Activated CD8-positive, alpha-beta memory T cell treated with anti-CD3 and anti-CD28 coated beads, Interleukin-2, amount 50 U/mL, for 48 hours (primary cell): ENCODE data around the gene RRN3.
"Not testable (repeated sequence)": the region's sequence is repeated elsewhere in the genome, so short reads cannot be mapped to it uniquely, and the experiment has no call there.

Experiments
- DNase-seq: peaks from one replicate; pipeline ENCODE4 v3.0.0-alpha.2; 2020

The RRN3 gene

DNA sequence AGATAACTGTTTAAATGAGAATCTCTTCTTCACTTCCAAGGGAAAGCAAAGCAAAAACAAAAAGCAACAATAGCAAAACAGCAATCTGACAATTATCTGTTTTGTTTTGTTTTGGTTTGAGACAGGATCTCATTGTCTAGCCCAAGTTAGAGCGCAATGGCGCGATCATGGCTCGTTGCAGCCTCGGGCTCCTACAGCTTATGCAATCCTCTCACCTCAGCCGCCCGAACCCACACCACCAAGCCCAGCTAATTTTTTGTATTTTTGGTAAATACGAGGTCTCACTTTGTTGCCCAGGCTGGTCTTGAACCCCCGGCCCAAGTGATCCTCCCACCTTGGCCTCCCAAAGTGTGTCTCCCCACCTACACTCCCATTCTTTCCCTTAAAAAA, 2.5 kb upstream of the RRN3 start:
- DNase-seq, result not testable (repeated sequence)

- not testable (repeated sequence) for DNase-seq
Measured at GRCh38 chr16:15093571-15093954, 509 bp downstream of the RRN3 start.

DNA sequence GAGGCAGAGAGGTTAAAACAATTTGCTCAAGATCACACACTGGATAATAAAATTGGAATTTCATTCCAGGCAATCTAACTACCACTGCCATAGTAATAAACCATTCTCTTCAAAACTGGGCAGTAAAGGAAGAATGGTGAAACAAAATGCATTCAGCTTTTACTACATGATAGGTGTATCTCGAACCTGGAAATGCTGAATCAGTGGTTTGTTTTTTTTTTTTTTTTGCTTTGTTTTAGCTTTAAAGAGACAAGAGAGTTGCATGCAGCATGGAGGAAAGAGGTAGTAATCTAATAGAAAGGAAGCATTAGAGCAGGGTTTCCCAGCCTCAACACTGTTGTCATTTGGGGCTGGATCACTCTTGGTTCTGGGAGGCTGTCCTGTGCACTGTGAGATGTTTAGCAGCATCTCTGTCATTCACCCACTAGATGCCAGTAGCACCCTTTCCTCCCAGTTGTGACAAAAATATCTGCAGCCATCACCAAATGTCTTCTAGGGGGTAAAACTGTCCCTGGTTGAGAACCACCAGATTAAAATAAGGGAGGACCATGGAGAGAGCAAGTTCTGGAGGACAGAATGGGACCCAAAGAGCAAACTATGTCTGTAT, 3.3 kb downstream of the RRN3 start:
- not testable (repeated sequence) for DNase-seq

DNA sequence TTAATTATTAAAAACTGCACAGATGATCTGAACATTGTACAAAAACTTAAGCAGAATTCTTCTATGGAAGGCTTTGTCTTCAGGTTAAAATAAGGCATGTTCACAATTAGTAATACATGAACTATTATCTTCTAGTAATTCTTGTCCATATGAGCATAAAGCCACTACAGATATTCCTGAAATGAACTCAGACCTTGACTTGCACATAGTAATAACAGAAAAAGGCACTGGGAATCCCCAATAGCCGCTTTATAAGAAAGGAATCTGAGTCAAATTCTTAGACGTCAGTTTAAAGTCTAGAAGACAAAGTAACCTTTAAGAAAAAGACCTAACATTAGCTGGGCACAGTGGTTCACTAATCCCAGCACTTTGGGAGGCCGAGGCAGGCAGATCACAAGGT, 11.3 kb downstream of the RRN3 start:
- not testable (repeated sequence) for DNase-seq

- DNase-seq, result not testable (repeated sequence)
Measured at GRCh38 chr16:15080883-15081282, 13.2 kb downstream of the RRN3 start.

GRCh38 chr16:15076161-15076560, 17.9 kb downstream of the RRN3 start:
- not testable (repeated sequence) for DNase-seq

DNA sequence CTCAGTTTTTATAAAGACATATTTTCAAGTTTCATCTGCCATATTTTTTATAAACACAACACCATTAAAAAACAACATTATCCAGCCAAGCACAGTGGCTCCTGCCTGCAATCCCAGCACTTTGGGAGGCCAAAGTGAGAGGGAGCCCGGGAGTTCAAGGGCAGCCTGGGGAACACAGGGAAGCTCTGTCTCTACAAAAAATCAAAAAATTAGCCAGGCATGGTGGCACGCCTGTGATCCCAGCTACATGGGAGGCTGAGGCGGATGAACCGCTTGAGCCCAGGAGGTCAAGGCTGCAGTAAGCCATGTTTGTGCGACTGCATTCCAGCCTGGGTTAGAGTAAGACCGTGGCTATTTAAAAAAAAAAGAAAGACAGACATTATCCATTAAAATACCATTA, 21.0 kb downstream of the RRN3 start:
- no peak for DNase-seq

DNA sequence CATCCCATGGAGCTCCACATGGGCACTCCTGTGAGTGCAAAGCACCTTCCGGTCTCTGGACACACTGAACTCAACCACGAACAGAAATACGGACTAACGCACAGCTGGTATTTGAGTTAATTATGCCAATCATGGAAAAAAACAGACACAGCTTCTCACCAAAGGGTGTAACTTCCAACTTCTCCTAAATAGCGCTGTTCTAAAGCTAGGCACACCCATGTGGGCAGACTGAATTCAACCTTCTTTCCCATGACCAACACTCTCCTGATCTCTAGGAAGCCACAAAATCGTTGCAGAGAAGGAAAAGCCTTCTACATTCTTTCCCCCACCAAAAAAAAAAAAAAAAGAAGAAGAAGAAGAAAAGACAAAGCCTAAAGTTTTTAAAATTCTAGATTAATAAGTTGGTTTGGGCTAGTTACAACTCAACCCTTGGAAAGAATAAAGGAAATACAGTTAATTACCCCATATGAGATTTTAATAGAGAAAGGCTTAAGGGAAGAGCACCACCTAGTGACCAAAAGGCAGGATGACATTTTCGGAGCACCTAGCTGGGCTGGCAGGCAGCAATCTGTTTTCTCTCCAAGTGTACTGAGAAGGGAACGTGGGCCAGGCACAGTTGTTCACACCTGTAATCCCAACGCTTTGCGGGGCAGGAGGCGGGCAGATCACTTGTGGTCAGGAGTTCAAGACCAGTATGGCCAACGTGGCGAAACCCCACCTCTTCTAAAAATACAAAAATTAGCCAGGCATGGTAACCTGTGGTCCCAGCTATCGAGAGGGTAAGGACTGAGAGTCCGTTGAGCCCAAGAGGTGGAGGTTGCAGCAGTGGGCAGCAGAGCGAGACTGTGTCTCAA, 21.9 kb downstream of the RRN3 start:
- not testable (repeated sequence) for DNase-seq

- not testable (repeated sequence) for DNase-seq
Measured at GRCh38 chr16:15071013-15071412, 23.1 kb downstream of the RRN3 start.

DNA sequence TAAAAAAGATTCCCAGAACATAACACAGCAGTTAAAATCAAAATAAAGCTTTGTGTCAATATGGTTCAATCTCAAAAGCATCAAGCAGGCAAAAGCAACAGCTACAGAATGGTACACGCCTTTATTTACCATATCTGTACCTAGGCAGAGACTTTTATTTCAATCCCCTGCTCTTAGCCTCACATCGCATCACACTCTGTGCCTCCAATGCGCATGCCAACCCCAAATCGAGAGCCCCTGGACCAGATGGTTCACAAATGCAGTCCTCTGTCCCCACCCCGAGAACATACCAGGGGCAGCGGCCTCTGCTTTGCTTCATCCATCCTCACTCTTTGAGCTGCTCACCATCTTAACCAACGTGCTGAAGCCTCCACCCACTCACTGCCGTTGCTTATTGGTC, 27.4 kb downstream of the RRN3 start:
- not testable (repeated sequence) for DNase-seq

- not testable (repeated sequence) for DNase-seq
Measured at GRCh38 chr16:15065961-15066360, 28.1 kb downstream of the RRN3 start.

GRCh38 chr16:15062085-15062810, 31.8 kb downstream of the RRN3 start:
- DNase-seq, result not testable (repeated sequence)

GRCh38 chr16:15059324-15059723, 34.7 kb downstream of the RRN3 start:
- no peak for DNase-seq

DNA sequence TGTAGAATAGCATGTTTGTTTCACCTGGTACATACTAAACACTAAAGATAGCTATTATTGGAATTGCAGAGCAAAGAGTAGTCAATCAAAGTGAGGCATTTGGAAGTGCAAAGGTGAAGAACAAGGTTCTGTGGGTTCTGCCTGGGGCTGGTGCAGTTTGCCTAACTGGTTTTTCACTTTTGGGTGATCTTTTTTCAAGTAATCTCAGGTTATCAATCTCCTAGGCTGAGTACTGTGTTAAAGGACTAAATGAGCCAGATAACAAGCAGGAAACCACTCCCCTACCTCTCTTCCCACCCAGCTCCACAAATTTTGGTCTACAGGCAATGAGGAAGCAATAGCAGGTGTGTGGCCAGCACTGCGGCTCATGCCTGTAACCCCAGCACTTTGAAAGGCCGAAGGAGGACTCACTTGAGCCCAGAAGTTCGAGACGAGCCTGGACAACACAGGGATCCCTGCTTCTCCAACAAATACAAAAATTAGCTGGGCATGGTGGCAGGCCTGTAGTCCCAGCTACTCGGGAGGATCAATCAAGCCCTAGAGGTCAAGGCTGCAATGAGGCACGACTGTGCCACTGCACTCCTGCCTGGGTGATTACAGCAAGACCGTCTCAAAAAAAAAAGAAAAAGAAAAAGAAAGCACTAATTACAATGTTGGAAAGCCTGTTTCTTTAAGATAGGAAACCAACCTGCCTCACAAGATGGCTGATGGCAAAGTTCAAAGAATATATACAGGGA, 36.2 kb downstream of the RRN3 start:
- no peak for DNase-seq

- peak; percentile 87 for DNase-seq
Measured at GRCh38 chr16:15055141-15056053, 38.7 kb downstream of the RRN3 start.

DNA sequence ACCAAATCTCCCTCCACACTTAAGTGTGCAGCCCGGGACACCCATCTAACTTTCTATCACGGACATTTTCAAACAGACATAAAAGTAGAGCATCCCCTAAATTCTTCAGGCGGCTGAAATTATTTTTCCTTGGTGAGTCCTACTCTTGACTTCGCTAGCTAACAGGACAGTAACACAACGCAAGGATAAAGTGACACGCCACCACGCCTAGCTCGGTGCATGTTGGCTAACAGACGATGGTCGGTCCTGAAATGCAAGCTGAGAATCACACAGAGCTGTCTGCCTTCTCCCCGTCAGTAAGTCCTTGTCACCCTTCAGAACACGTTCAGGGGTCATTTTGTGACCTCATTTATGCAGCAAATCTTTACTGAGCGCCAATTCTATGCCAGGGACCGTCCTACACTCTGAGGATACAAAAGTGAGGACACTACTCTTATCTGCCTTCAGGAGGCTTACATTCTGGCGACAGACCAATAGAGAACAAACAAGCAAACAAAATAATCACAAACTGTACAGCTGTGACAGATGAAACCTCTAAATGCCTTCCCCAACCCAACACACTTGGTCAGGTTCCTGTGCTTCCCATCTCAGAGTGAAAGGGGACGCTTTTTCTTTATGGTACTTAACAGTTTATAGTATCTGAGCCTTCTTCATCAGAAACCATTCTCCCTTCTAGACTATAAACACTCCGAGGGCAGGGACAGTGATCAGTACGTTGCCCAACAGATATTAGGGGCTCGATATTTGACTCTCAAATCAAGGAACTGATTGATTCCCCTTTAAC, 39.5 kb downstream of the RRN3 start:
- no peak for DNase-seq

DNA sequence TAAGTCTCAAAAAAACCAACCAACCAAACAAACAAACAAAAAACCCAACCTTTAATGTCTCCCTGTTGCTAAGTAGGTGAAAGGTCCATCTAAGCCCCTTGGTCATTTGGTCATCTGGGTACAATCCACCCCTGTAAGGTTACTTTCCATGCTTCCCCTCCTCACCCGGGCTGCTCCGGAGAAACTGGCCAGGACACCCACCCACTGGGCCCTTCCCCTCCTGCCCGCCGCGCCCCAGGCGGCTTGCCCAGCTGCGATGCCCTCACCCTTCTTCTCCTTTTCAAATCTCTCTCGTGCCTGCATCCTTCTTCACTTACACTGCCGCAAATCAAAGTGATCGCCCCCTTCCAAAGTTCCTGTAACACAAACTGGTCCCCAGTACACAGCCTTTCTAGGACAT, 40.2 kb downstream of the RRN3 start:
- DNase-seq, result no peak

- DNase-seq, result no peak
Measured at GRCh38 chr16:15052747-15053476, 41.2 kb downstream of the RRN3 start.

DNA sequence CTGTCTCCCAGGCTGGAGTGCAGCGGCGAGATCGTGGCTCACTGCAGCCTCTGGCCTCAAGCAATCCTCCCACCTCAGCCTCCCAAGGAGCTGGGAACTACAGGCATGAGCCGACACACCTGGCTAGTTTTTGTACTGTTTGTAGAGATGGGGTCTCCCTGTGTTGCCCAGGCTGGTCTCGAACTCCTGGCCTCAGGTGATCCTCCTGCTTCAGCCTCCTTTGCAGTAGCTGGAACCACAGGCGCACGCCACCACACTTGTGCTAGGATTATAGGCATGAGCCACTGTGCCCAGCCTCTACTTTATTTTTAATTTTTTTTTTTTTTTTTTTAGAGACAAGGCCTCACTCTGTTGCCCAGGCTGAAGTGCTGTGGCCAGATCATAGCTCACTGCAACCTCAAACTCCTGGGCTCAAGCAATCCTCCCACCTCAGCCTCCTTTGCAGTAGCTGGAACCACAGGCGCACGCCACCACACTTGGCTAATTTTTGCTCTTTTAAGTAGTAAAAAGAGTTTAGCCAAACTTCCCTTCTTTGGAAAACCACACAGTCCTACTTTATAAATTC, 42.6 kb downstream of the RRN3 start:
- DNase-seq, result no peak

GRCh38 chr16:15050440-15050839, 43.6 kb downstream of the RRN3 start:
- DNase-seq, result not testable (repeated sequence)
